Upper lobe of left lung (tissue), 6 donors: ENCODE data around the gene SCFD2. TPM values are rescaled to one million over a fixed set of nuclear protein-coding genes. Genes with fewer than 3 reads are reported as not detected.

ENCODE experiments used
- ATAC-seq, 2 donors: fragments of 200-7000 bp; cut with Tn5 transposase; one replicate each; pipeline ENCODE4 v1.9.1; 2022; ENCODE audit warnings: mild to moderate bottlenecking in 2 of 2, moderate library complexity in 2 of 2; ENCODE audit not compliant: low FRiP score in 2 of 2
- DNase-seq, 2 donors: peaks; one replicate each; pipeline ENCODE4 v3.0.0-alpha.2; 2019 to 2020
- H3K27ac ChIP-seq, 4 donors: fragments of 200-600 bp; sonication (generic); one replicate each; pipeline ENCODE4 v1.5.1; 2016 to 2019
- H3K27me3 ChIP-seq, 4 donors: fragments of 200-600 bp; sonication (generic); one replicate each; pipeline ENCODE4 v1.5.1; 2017 to 2019
- H3K36me3 ChIP-seq, 4 donors: fragments of 200-600 bp; sonication (generic); one replicate each; pipeline ENCODE4 v1.5.1; 2016 to 2019
- H3K4me1 ChIP-seq, 4 donors: fragments of 200-600 bp; sonication (generic); one replicate each; pipeline ENCODE4 v1.5.1; 2018 to 2019
- H3K4me3 ChIP-seq, 4 donors: fragments of 200-600 bp; sonication (generic); one replicate each; pipeline ENCODE4 v1.5.1; 2017 to 2019; ENCODE audit warnings: mild to moderate bottlenecking in 2 of 4, moderate library complexity in 1 of 4
- H3K9me3 ChIP-seq, 4 donors: fragments of 200-600 bp; sonication (generic); one replicate each; pipeline ENCODE4 v1.5.1; 2018 to 2019
- EP300 ChIP-seq, 4 donors: sonication (generic); formaldehyde crosslinking; IDR thresholded peaks; one replicate each; pipeline ENCODE4 v1.5.1; 2017; ENCODE audit warnings: antibody characterized with exemption in 4 of 4, control low read depth in 2 of 4
- POLR2A ChIP-seq, 4 donors: fragments of 450-650 bp; IDR thresholded peaks; one replicate each; pipeline ENCODE4 v1.5.1; 2016 to 2017; ENCODE audit warnings: antibody characterized with exemption in 4 of 4, mild to moderate bottlenecking in 2 of 4
- POLR2AphosphoS5 ChIP-seq, 2 donors: sonication (generic); formaldehyde crosslinking; IDR thresholded peaks; one replicate each; pipeline ENCODE4 v1.5.1; 2017; ENCODE audit warnings: antibody characterized with exemption in 2 of 2
- WGBS, 2 donors: methylation state at CpG; one replicate each; pipeline ENCODE4 v1.1.5; 2017 to 2018; 5-methylcytosine and 5-hydroxymethylcytosine counted together
- total RNA-seq, 6 donors: library from RNA; depleted of rRNA in 4 of 6; stranded (reverse); fragments of >200 nt in 4 of 6; gene quantifications; one replicate each; pipeline versions ENCODE4 v1.1.0 to v1.2.1, GENCODE V29; 2016 to 2021
- TF ChIP-seq, protein P1 (sequence below), 6 experiments: fragments of 450-650 bp in 4 of 6; fragments of 200-600 bp in 2 of 6; sonication (generic) in 2 of 6; IDR thresholded peaks; one replicate each; pipeline ENCODE4 v1.5.1; 2016 to 2019; ENCODE audit warnings: antibody characterized with exemption in 6 of 6
- donor health status: DM: no; HTN: no; CAD: no; lungs with moderate emphysema.
- donor health status: DM: no; HTN: yes; CAD: no; lungs with severe emphysema.

Gene SCFD2
- total RNA-seq, 6 donors from 2014 or later: 15.2 to 33.5 (median 20.0) TPM

DNA sequence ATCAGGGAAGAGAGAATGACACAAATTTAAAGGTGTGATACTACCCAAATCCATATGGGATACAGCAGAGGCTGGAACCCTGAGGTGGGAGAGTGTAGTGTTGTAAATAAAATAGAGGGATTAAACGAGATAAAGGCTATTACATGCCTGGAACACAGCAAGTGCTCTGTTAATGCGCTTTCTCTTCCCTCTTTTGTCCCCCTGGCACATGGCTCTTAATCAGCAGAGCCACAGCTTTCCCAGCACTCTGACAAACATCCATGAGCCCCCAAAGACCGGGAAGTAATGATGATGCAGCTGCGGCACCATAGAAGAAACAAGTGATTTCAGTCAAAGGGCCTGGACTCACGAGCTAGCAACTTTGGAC lies 417.8 kb downstream of the SCFD2 start:
- no peaks in the 10 kb centered on the region for H3K27me3 ChIP-seq
- DNase-seq: no peak
- H3K36me3 ChIP-seq: no peaks in the 10 kb centered on the region
- H3K4me1 ChIP-seq: no peaks in the 10 kb centered on the region
- no peak overlapping the region for H3K4me3 ChIP-seq
- H3K9me3 ChIP-seq: no peaks in the 10 kb centered on the region
- TF ChIP-seq POLR2AphosphoS5 (IDR thresholded peaks at IDR 0.05): no peak
- TF ChIP-seq POLR2A (IDR thresholded peaks at IDR 0.05): no peak
- TF ChIP-seq, protein P1, sequence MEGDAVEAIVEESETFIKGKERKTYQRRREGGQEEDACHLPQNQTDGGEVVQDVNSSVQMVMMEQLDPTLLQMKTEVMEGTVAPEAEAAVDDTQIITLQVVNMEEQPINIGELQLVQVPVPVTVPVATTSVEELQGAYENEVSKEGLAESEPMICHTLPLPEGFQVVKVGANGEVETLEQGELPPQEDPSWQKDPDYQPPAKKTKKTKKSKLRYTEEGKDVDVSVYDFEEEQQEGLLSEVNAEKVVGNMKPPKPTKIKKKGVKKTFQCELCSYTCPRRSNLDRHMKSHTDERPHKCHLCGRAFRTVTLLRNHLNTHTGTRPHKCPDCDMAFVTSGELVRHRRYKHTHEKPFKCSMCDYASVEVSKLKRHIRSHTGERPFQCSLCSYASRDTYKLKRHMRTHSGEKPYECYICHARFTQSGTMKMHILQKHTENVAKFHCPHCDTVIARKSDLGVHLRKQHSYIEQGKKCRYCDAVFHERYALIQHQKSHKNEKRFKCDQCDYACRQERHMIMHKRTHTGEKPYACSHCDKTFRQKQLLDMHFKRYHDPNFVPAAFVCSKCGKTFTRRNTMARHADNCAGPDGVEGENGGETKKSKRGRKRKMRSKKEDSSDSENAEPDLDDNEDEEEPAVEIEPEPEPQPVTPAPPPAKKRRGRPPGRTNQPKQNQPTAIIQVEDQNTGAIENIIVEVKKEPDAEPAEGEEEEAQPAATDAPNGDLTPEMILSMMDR (IDR thresholded peaks at IDR 0.05): no peak
- TF ChIP-seq EP300 (IDR thresholded peaks at IDR 0.05): no peak
- no peak overlapping the region for H3K27ac ChIP-seq
- ATAC-seq: no peak
- 90 to 96% methylated on average over 5 of the region's 5 CpGs for WGBS, 2 donors

DNA sequence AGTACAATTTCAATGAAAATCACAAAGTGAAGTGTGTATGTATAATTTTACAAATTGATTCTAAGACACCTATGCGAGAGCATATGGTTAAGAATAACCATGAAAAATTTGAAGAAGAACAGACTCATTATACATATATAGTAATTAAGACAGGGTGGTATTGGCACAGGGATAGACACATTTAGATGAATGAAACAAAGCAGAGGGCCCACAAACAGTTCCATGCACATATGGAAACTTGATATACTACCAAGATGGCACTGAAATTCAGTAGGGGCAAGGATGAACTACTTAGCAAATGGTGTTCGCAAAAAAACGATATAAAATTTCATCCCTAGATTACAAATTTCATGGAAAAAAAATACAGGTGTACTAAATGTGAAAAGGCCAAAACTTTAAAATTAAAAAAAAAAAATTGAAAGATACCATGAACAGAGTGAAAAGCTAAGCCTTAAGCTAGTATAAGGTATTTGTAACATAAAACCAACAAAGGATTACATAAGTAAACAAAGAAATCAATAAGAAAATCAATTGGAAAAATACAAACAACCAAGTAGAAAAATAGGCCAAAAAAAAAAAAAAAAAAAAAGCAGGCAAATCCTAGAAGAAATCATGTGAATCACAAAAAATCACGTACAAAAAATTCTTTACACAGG lies 418.3 kb downstream of the SCFD2 start:
- no peak overlapping the region for H3K4me3 ChIP-seq
- no peaks in the 10 kb centered on the region for H3K27me3 ChIP-seq
- H3K9me3 ChIP-seq: no peaks in the 10 kb centered on the region
- 98% methylated on average over 4 of the region's 4 CpGs for WGBS, 2 donors
- no peaks in the 10 kb centered on the region for H3K4me1 ChIP-seq
- ATAC-seq: no peak
- DNase-seq: no peak
- TF ChIP-seq, protein P1 (IDR thresholded peaks at IDR 0.05): no peak
- TF ChIP-seq POLR2A (IDR thresholded peaks at IDR 0.05): no peak
- no peaks in the 10 kb centered on the region for H3K36me3 ChIP-seq
- H3K27ac ChIP-seq: no peak overlapping the region

DNA sequence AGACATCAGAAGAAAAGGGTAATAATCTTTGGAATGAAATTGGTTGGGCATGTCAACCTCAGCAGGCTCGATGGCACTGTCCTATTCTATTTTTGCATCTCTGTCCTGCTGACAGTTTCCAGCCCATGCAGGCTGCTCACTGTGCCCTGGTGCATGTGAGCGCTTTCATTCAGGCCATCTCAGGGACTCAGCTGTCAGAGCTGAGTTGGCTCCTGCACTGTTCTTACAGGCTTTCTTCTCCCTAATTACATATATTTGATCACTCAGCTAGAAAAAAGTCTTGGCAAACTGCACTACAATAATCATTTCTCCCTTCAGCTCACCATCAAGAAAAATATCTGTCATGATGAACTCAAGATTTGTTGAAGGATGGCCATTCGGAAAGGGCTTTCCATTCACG lies 419.0 kb downstream of the SCFD2 start:
- no peak for TF ChIP-seq POLR2A (IDR thresholded peaks at IDR 0.05)
- TF ChIP-seq EP300 (IDR thresholded peaks at IDR 0.05): no peak
- TF ChIP-seq POLR2AphosphoS5 (IDR thresholded peaks at IDR 0.05): no peak
- TF ChIP-seq, protein P1 (IDR thresholded peaks at IDR 0.05): no peak
- no peak for DNase-seq
- H3K4me1 ChIP-seq: no peaks in the 10 kb centered on the region
- 87 to 90% methylated on average over 4 of the region's 4 CpGs for WGBS, 2 donors
- no peak overlapping the region for H3K4me3 ChIP-seq
- no peaks in the 10 kb centered on the region for H3K36me3 ChIP-seq
- H3K9me3 ChIP-seq: no peaks in the 10 kb centered on the region
- H3K27me3 ChIP-seq: no peaks in the 10 kb centered on the region
- no peak overlapping the region for H3K27ac ChIP-seq
- no peak for ATAC-seq

GRCh38 chr4:52945982-52946381 lies 419.9 kb downstream of the SCFD2 start:
- H3K4me3 ChIP-seq: no peak overlapping the region
- H3K9me3 ChIP-seq: no peaks in the 10 kb centered on the region
- ATAC-seq (no peak), DNase-seq (no peak)
- WGBS, 2 donors: 94 to 98% methylated on average over 2 of the region's 2 CpGs
- no peak overlapping the region for H3K27ac ChIP-seq
- no peaks in the 10 kb centered on the region for H3K27me3 ChIP-seq
- no peaks in the 10 kb centered on the region for H3K36me3 ChIP-seq
- TF ChIP-seq POLR2AphosphoS5 (IDR thresholded peaks at IDR 0.05): no peak
- TF ChIP-seq EP300 (IDR thresholded peaks at IDR 0.05): no peak
- TF ChIP-seq, protein P1 (IDR thresholded peaks at IDR 0.05): no peak
- TF ChIP-seq POLR2A (IDR thresholded peaks at IDR 0.05): no peak
- no peaks in the 10 kb centered on the region for H3K4me1 ChIP-seq

DNA sequence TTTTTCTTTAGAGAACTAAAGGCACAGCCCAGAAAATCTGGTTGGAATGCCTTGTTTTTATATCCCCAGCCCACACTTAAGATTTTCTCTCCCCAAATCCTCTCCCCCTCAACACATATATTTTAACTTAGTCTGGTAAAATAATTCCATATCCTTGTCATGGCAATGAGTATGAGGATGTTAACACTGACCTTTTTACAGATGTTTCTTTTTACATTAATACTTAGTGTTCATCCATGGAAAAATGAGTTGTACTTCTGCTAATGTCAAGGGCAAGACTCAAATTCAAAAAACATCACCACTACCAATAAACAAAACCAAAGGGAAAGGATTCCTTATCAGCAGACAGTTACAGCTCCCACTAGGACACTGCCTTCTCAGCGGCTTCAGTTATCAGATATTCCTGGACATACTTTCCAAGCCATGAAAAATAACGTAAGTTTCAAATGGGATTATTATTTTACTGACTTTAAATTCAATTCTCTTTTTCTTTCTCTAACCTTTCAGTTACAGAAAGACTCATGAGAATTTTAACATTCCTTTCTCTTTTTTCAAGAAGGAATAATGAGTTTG lies 420.4 kb downstream of the SCFD2 start:
- 82 to 91% methylated on average over 2 of the region's 2 CpGs for WGBS, 2 donors
- Histone ChIP-seq H3K36me3 (no peaks in the 10 kb centered on the region), H3K27me3 (no peaks in the 10 kb centered on the region), H3K9me3 (no peaks in the 10 kb centered on the region), H3K4me3 (no peak overlapping the region), H3K27ac (no peak overlapping the region), H3K4me1 (no peaks in the 10 kb centered on the region)
- no peak for ATAC-seq
- no peak for DNase-seq
- TF ChIP-seq POLR2AphosphoS5 (IDR thresholded peaks at IDR 0.05) (no peak), EP300 (IDR thresholded peaks at IDR 0.05) (no peak)
- TF ChIP-seq, protein P1 (IDR thresholded peaks at IDR 0.05): no peak
